Mucosa of descending colon (tissue), 3 donors: ENCODE measurements around the gene CTDNEP1. TPM values are rescaled to one million over a fixed set of nuclear protein-coding genes. Genes with fewer than 3 reads are reported as not detected.

Source experiments
- ATAC-seq: fragments of 200-7000 bp; cut with Tn5 transposase; one replicate; pipeline ENCODE4 v1.9.1; 2020; ENCODE audit warnings: mild to moderate bottlenecking, moderate library complexity
- DNase-seq, 3 donors: peaks; one replicate each; pipeline ENCODE4 v3.0.0-alpha.2; 2020
- H3K36me3 ChIP-seq: fragments of 200-600 bp; one replicate; pipeline ENCODE4 v1.8.0; 2021; ENCODE audit warnings: low read depth, mild to moderate bottlenecking
- H3K4me1 ChIP-seq: fragments of 200-600 bp; one replicate; pipeline ENCODE4 v1.8.0; 2021; ENCODE audit warnings: low read depth, mild to moderate bottlenecking
- H3K4me3 ChIP-seq: fragments of 200-600 bp; one replicate; pipeline ENCODE4 v1.8.0; 2021; ENCODE audit warnings: mild to moderate bottlenecking
- H3K9me3 ChIP-seq: fragments of 200-600 bp; one replicate; pipeline ENCODE4 v1.8.0; 2021; ENCODE audit warnings: mild to moderate bottlenecking
- intact Hi-C, 2 donors: fragments of 100-400 bp; cut with DNase I in 1 of 2; cut with micrococcal nuclease in 1 of 2; formaldehyde crosslinking; loops; one replicate each; pipeline versions ENCODE4 v1.11.0 to v1.11.1; 2022; cut with DNase I, micrococcal nuclease
- long read RNA-seq, 2 donors: library from polyadenylated mRNA; unstranded; transcript quantifications; one replicate each; pipeline ENCODE4 v2.0.0, GENCODE V29; 2019 to 2021
- total RNA-seq, 3 donors: library from RNA; stranded (reverse); fragmentation: NEBNext Ultra II Directional in 2 of 3; extraction: Animal tissue kit (Norgen Biotek cat#: 25700) in 2 of 3; gene quantifications; one replicate each; pipeline versions ENCODE4 v1.2.1 to v1.2.4, GENCODE V29; 2021 to 2023
- TF ChIP-seq, protein P1 (sequence below): fragments of 200-600 bp; IDR thresholded peaks from one replicate; pipeline ENCODE4 v1.8.0; 2022; ENCODE audit warnings: antibody characterized with exemption, mild to moderate bottlenecking
- donor health status: DM: no; HTN: no; CAD: no; lungs with moderate emphysema.
- donor health status: DM: no; HTN: no; CAD: no.
- donor health status: DM: no; HTN: yes; CAD: no.

CTDNEP1 gene
- total RNA-seq, result 100 to 1,000 TPM; 117 to 123 (median 117) TPM
- long read RNA-seq, donor 1, transcript CTDNEP1-210 (8 exons, 1,708 nt), result major isoform, 67 of 77 reads
- long read RNA-seq, donor 1, partial matches to known transcripts, result 5 of 77 reads
- long read RNA-seq, donor 1, other reads (novel, unspliced or antisense), result 4 of 77 reads
- long read RNA-seq, donor 2, partial matches to known transcripts, result 1 of 4 reads
- long read RNA-seq, donor 2, other reads (novel, unspliced or antisense), result 1 of 4 reads

DNA sequence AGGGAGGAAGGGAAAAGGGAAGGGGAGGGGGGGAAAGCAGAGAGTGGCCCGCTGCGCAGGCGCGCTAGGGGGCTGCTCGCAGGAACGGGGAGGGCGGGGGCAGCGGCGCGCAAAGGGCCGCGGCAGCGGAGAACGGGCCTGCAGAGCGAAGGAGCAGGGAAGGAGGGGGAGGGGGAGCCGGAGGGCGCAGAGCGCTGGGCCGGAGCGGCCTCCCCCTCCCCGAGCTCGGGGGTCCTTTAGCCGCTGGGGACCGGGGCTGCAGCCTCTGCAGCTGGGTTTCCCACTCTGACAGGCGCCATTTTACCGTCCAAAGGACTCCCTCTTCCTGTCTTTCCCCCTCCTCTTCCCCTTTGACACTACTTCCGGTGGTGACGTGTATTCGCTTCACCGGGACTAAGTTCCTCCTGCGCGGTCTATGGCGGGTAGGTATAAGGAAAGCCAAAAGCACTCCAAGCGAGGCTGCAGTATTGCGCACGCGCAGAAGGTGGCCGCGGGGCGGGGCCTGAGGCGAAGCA, at the start of gene CTDNEP1:
CTDNEP1 (minus strand) TSS at position 74 of the 515 bp plus-strand sequence. CDS start 438 bp downstream, outside the sequence.
- peak within 1 kb of the TSS; percentile 85 for H3K4me3 ChIP-seq
- H3K9me3 ChIP-seq, result no peaks in the 10 kb centered on the region
- H3K36me3 ChIP-seq, result no peaks in the 10 kb centered on the region
- H3K4me1 ChIP-seq, result peaks cover 24% of the 10 kb centered on the region
- ATAC-seq, result peak; percentile 82
- TF ChIP-seq, protein P1, sequence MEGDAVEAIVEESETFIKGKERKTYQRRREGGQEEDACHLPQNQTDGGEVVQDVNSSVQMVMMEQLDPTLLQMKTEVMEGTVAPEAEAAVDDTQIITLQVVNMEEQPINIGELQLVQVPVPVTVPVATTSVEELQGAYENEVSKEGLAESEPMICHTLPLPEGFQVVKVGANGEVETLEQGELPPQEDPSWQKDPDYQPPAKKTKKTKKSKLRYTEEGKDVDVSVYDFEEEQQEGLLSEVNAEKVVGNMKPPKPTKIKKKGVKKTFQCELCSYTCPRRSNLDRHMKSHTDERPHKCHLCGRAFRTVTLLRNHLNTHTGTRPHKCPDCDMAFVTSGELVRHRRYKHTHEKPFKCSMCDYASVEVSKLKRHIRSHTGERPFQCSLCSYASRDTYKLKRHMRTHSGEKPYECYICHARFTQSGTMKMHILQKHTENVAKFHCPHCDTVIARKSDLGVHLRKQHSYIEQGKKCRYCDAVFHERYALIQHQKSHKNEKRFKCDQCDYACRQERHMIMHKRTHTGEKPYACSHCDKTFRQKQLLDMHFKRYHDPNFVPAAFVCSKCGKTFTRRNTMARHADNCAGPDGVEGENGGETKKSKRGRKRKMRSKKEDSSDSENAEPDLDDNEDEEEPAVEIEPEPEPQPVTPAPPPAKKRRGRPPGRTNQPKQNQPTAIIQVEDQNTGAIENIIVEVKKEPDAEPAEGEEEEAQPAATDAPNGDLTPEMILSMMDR, result no peak
- peak; percentile 98 to 99 (median 98) for DNase-seq
- intact Hi-C loops, result no loop called here

DNA sequence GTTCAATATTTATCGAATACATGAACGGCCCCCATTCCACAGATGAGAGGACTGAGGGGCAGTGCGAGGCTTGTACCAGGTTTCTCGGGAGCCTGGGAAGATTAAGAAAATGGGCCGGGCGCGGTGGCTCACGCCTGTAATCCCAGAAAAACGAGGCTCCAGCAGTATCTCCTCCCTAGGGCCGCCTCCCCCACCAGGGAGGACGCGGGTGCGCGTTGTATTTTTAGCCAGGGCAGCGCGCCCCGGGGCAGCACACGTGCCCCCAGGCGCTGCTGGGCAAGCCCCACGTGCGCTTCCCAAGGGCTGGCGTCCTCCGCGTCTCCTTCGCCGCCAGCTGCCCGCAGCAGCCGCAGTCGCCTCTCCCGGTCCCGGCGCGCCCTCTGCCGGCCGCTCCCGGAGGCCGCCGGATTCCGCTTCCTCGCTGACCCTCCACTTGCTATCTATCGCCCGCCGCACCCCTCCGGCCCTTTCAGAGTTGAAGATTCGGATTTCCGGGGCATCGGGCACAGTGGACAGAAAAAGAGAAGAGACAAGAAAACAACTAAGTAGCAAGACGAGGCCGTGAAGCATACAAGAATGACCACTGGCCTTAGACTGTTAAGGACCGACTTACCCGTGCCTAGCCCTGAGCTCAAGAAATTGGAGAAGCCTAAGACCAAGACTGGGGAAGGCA, 44.8 kb upstream of the CTDNEP1 start:
- peaks cover 20% of the 10 kb centered on the region for H3K4me1 ChIP-seq
- H3K4me3 ChIP-seq, result no peak overlapping the region
- intact Hi-C loops, result no loop called here

DNA sequence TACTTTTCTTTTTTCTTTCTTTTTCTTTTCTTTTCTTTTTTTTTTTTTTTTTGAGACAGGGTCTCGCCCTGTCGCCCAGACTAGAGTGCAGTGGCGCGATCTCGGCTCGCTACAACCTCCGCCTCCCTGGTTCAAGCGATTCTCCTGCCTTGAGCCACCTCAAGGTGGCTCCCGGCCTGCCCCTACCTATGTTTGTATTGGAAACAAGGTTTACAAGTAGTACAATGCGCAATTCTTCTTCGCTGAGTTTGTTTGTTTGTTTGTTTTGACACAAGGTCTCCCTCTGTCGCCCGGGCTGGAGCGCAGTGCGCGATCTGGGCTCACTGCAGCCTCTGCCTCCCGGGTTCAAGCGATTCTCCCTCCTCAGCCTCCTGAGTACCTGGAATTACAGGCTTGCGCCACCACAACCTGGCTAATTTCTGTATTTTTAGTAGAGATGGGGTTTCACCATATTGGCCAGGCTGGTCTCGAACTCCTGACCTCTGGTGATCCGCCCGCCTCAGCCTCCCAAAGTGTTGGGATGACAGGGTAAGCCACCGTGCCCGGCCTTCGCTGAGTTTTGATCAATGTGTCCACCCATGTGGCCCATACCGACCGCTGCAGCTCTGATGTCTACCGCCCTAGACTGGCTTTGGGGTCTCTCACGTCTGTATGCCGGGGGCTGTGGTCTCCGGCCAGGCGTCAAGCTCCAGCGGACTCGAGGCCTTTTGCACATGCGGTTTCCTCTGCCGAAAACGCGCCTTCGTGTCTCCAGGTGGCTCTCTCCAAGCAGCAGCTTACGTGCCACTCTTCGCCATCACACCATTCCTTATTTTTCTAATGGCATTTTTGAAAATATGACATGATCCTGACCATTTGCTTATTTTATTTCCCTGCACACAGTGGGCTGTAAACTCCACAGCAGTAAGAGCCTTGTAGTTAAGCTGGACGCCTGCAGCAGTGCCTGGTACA, 44.0 kb upstream of the CTDNEP1 start:
- peaks cover 23% of the 10 kb centered on the region for H3K4me1 ChIP-seq
- no peaks in the 10 kb centered on the region for H3K9me3 ChIP-seq
- DNase-seq, result peak in 2 of 3 donors; percentile 52 to 56
- ATAC-seq, result peak; percentile 25
- TF ChIP-seq, protein P1, result no peak
- no peak overlapping the region for H3K4me3 ChIP-seq
- no peaks in the 10 kb centered on the region for H3K36me3 ChIP-seq
- intact Hi-C loops, result no loop called here

More for the DNA sequence above, 44.8 kb upstream of the CTDNEP1 start:
- TF ChIP-seq, protein P1, result peak; percentile 92
- Histone ChIP-seq H3K9me3 (no peaks in the 10 kb centered on the region), H3K36me3 (no peaks in the 10 kb centered on the region)
- ATAC-seq (peak; percentile 52), DNase-seq (peak; percentile 85 to 91 (median 86))

DNA sequence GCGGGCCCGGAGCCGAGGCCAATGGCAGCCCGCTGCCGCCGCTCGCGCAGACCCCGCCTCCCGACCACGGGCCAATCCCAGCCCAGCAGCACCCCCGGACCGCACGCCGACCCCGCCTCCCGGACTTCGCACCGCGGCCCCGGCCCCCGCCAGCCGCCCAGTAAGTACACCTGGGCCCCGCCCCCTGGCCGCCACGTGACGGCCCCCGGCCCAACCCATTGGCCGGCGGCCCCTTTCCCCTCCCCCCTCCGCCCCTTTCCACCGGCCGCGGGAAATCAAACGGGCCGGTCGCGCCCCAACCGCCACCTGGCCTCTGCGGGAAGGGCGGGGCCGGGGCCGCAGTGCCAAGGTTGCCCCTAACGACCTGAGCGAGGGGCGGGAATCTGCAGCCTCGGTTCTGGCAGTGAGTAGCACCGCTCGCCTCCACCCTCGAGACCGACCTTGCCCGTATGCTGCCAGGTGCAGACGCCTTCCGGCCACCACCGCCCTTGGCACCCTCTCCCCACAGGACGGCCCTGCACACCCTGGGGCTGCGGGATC, 43.1 kb upstream of the CTDNEP1 start, which contains the start of gene YBX2:
YBX2 (minus strand) TSS at position 26 of the 540 bp plus-strand sequence. CDS start 139 bp downstream, outside the sequence.
- Histone ChIP-seq H3K9me3 (no peaks in the 10 kb centered on the region), H3K4me1 (peaks cover 23% of the 10 kb centered on the region), H3K36me3 (no peaks in the 10 kb centered on the region), H3K4me3 (no peak within 1 kb of the TSS)
- TF ChIP-seq, protein P1, result no peak
- ATAC-seq, result peak; percentile 87
- DNase-seq, result peak; percentile 95 to 97 (median 95)
- intact Hi-C loops, result no loop called here
